MCF 10A (cell line): ENCODE measurements around the gene RAPGEF3. TPM values are rescaled to one million over a fixed set of nuclear protein-coding genes. Genes with fewer than 3 reads are reported as not detected.

Source experiments
- BruUV-seq: library from RNA; stranded (reverse); fragments of 400-500 nt; replicated peaks from 2 replicates; lab custom pipeline; 2021; lab: Mats Ljungman, UMichigan
- CTCF ChIA-PET: fragments of 300-600 bp; sonication (Branson Sonifier 250); formaldehyde crosslinking; extraction: SDS; loops from one replicate; lab custom pipeline; 2021; ENCODE audit warnings: antibody characterized with exemption, inconsistent platforms; lab: Yijun Ruan, JAX
- POLR2A ChIA-PET: fragments of 300-600, 350-650 bp; sonication (Branson Sonifier 250); formaldehyde crosslinking; extraction: SDS; loops from one replicate; lab custom pipeline; 2020; ENCODE audit warnings: antibody characterized with exemption, inconsistent platforms; lab: Yijun Ruan, JAX
- DNase-seq: peaks from one replicate; pipeline ENCODE4 v3.0.0-alpha.2; 2018; ENCODE audit not compliant: unreplicated experiment
- H3K27ac Mint-ChIP-seq: one replicate; pipeline ENCODE4 v1.8.0; 2022; ENCODE audit warnings: mild to moderate bottlenecking, low read depth, mixed read lengths; ENCODE audit not compliant: unreplicated experiment
- H3K27me3 Mint-ChIP-seq: one replicate; pipeline ENCODE4 v1.8.0; 2022; ENCODE audit warnings: mixed read lengths; ENCODE audit not compliant: insufficient read depth, unreplicated experiment
- H3K36me3 Mint-ChIP-seq: one replicate; pipeline ENCODE4 v1.8.0; 2022; ENCODE audit warnings: mild to moderate bottlenecking, moderate library complexity, mixed read lengths; ENCODE audit not compliant: insufficient read depth, unreplicated experiment
- H3K4me1 Mint-ChIP-seq: one replicate; pipeline ENCODE4 v1.8.0; 2022; ENCODE audit warnings: mixed read lengths; ENCODE audit not compliant: insufficient read depth, unreplicated experiment
- H3K4me3 Mint-ChIP-seq: one replicate; pipeline ENCODE4 v1.8.0; 2022; ENCODE audit warnings: mild to moderate bottlenecking, moderate library complexity, mixed read lengths; ENCODE audit not compliant: unreplicated experiment
- H3K9me3 Mint-ChIP-seq: one replicate; pipeline ENCODE4 v1.8.0; 2022; ENCODE audit warnings: mixed read lengths; ENCODE audit not compliant: unreplicated experiment
- intact Hi-C: fragments of 100-400 bp; cut with micrococcal nuclease; formaldehyde crosslinking; loops from 2 replicates; pipeline ENCODE4 v1.14.1; 2022
- total RNA-seq: library from RNA; stranded (reverse); gene quantifications from 2 replicates; pipeline ENCODE4 v1.2.3, GENCODE V29; 2022
- TF ChIP-seq, protein P1 (sequence below): fragments of 200-600 bp; IDR thresholded peaks from one replicate; pipeline ENCODE4 v1.8.0; 2022; ENCODE audit warnings: antibody characterized with exemption, mild to moderate bottlenecking; ENCODE audit not compliant: unreplicated experiment

The RAPGEF3 gene
- total RNA-seq, 1 experiment from 2014 or later: 1.4 TPM

DNA sequence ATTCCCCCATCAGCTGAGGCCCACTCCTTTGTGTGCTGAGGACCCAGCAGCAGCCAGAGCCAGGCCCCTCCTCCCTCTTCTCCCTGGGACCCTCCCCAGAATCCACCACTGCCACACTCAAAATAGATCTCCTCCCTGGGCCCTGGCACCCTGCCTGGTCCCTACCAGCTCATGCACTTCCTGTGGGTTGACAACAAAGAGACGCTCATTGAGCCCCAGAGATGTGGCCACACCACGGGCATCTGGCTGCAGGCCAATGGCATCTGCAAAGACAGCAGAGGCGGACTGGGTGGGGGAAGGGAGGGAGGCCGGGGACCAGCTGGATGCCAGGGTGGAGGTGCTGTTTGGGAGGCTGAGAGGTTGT lies 17.4 kb downstream of the RAPGEF3 start:
- no TSS peak for BruUV-seq
- Mint-ChIP-seq H3K27me3 (peaks cover 17% of the 10 kb centered on the region), H3K4me3 (no peak overlapping the region), H3K9me3 (no peaks in the 10 kb centered on the region), H3K36me3 (no peaks in the 10 kb centered on the region), H3K4me1 (peaks cover 14% of the 10 kb centered on the region), H3K27ac (no peak overlapping the region)
- TF ChIP-seq, protein P1, sequence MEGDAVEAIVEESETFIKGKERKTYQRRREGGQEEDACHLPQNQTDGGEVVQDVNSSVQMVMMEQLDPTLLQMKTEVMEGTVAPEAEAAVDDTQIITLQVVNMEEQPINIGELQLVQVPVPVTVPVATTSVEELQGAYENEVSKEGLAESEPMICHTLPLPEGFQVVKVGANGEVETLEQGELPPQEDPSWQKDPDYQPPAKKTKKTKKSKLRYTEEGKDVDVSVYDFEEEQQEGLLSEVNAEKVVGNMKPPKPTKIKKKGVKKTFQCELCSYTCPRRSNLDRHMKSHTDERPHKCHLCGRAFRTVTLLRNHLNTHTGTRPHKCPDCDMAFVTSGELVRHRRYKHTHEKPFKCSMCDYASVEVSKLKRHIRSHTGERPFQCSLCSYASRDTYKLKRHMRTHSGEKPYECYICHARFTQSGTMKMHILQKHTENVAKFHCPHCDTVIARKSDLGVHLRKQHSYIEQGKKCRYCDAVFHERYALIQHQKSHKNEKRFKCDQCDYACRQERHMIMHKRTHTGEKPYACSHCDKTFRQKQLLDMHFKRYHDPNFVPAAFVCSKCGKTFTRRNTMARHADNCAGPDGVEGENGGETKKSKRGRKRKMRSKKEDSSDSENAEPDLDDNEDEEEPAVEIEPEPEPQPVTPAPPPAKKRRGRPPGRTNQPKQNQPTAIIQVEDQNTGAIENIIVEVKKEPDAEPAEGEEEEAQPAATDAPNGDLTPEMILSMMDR: no peak
- POLR2A ChIA-PET: interaction anchor here (0.6 to 4.9 kb wide), 9 partner anchors 11 to 98 kb away, joined by 3 to 38 read pairs (median 5); partner anchors contain the start of gene RPAP3
- intact Hi-C loops: no loop called here
- DNase-seq: peak; percentile 73
- CTCF ChIA-PET: interaction anchor here (0.5 to 7.8 kb wide), 33 partner anchors 13 to 1021 kb away, joined by 3 to 843 read pairs (median 8); partner anchors contain the start of genes ENDOU, HDAC7, RAPGEF3 and SLC48A1

- no peak for DNase-seq
- Mint-ChIP-seq H3K27ac (no peak overlapping the region), H3K9me3 (no peaks in the 10 kb centered on the region), H3K27me3 (peaks cover 16% of the 10 kb centered on the region), H3K4me1 (peaks cover 14% of the 10 kb centered on the region), H3K4me3 (no peak overlapping the region), H3K36me3 (no peaks in the 10 kb centered on the region)
- no TSS peak for BruUV-seq
- ChIA-PET CTCF (interaction anchor here (0.5 to 7.8 kb wide), 21 partner anchors 12 to 708 kb away, joined by 3 to 843 read pairs (median 9); partner anchors contain the start of genes ENDOU, RAPGEF3 and SLC48A1), POLR2A (interaction anchor here (0.6 to 4.9 kb wide), 4 partner anchors 27 to 40 kb away, joined by 3 to 38 read pairs (median 14); partner anchors contain the start of gene RPAP3)
- TF ChIP-seq, protein P1: no peak
- intact Hi-C loops: no loop called here
Observed at GRCh38 chr12:47740606-47741339, 17.9 kb downstream of the RAPGEF3 start.

DNA sequence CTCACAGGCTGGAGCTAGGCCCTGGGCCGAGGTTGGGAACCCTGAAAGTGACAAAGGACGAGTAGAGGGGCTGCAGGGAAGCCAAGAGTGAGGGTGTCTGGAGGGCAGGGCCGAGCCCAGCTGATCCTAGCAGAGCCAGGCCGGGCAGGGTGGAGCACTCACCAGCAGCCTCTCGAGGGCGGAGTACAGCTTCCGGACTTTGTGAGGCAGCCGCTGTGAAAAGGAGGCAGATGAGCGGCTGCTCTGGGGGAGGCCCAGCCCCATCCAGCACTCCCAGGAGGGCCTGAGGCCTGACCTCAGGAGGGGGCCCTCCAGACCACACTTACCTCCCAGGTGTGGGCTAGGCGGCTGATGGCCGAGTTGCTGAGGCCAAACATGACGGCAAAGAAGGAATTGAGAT lies 18.7 kb downstream of the RAPGEF3 start:
- no peak overlapping the region for H3K4me3 Mint-ChIP-seq
- H3K36me3 Mint-ChIP-seq: no peaks in the 10 kb centered on the region
- ChIA-PET POLR2A (interaction anchor here (0.6 kb wide), 1 partner anchor 137 kb away, joined by 3 read pairs; no protein-coding TSS in a partner anchor), CTCF (interaction anchor here (0.7 to 7.8 kb wide), 9 partner anchors 11 to 774 kb away, joined by 3 to 843 read pairs (median 73); partner anchors contain the start of genes ENDOU, RAPGEF3 and SLC48A1)
- peaks cover 8% of the 10 kb centered on the region for H3K27me3 Mint-ChIP-seq
- no TSS peak for BruUV-seq
- no peak for DNase-seq
- no peak overlapping the region for H3K27ac Mint-ChIP-seq
- H3K9me3 Mint-ChIP-seq: no peaks in the 10 kb centered on the region
- TF ChIP-seq, protein P1: no peak
- intact Hi-C loops: no loop called here
- peaks cover 14% of the 10 kb centered on the region for H3K4me1 Mint-ChIP-seq

GRCh38 chr12:47739297-47739696 lies 19.4 kb downstream of the RAPGEF3 start:
- H3K4me1 Mint-ChIP-seq: peaks cover 14% of the 10 kb centered on the region
- H3K9me3 Mint-ChIP-seq: no peaks in the 10 kb centered on the region
- ChIA-PET CTCF (interaction anchor here (0.8 to 7.8 kb wide), 6 partner anchors 18 to 774 kb away, joined by 3 to 843 read pairs (median 144); partner anchors contain the start of genes RAPGEF3 and SLC48A1), POLR2A (interaction anchor here (0.6 kb wide), 1 partner anchor 138 kb away, joined by 3 read pairs; no protein-coding TSS in a partner anchor)
- no peak overlapping the region for H3K27ac Mint-ChIP-seq
- no peak overlapping the region for H3K4me3 Mint-ChIP-seq
- no peak for DNase-seq
- BruUV-seq: no TSS peak
- TF ChIP-seq, protein P1: no peak
- intact Hi-C loops: no loop called here
- no peaks in the 10 kb centered on the region for H3K36me3 Mint-ChIP-seq
- peaks cover 1% of the 10 kb centered on the region for H3K27me3 Mint-ChIP-seq
